Measurements from ENCODE around the gene PLCH2. TPM values are rescaled to one million over a fixed set of nuclear protein-coding genes. Genes with fewer than 3 reads are reported as not detected.

Gene PLCH2
- total and polyA plus RNA-seq, 8 donors = 0.67 to 6.5 (median 3.7) TPM

DNA sequence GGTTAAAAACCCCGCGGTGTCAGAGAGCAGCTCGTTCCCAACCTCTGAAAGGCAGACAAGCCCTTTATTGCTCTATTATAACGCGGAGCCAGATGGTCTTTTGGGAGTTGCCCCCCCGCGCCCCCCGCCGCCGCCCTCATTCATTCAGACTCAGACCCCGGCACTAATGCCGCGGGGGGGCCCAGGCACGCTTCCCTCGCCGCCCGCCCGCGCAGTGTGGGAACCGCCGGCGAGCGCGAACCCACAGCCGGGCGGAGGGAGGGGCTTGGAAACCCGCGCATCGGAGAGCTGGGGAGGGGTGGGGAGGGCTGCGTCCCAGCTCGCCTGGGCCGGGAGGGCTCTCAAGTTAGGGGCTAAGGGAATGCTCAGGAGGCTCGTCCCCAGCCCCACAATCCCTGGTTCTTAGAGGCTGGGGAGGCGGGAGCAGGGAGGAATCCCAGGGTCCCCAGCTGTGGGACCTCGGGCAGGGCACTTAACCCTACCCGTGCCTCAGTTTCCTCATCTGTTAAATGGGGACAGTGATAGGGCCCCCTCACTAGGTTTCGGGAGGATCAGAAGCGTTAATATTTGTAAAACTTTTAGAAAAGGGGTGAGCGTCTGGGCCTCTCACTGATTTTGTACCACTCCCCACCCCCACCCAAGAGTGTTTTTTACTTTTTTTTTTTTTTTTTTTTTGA lies 64.9 kb downstream of the PLCH2 start:
- Histone ChIP-seq H3K27me3 (peaks cover 3 to 43% of the 10 kb centered on the region in 2 donors), H3K36me3 (no peaks in the 10 kb centered on the region), H3K4me3 (no peak overlapping the region), H3K4me1 (peaks cover 9 to 38% of the 10 kb centered on the region in 2 donors), H3K27ac (no peak overlapping the region), H3K9me3 (no peaks in the 10 kb centered on the region)
- TF ChIP-seq, protein P1, sequence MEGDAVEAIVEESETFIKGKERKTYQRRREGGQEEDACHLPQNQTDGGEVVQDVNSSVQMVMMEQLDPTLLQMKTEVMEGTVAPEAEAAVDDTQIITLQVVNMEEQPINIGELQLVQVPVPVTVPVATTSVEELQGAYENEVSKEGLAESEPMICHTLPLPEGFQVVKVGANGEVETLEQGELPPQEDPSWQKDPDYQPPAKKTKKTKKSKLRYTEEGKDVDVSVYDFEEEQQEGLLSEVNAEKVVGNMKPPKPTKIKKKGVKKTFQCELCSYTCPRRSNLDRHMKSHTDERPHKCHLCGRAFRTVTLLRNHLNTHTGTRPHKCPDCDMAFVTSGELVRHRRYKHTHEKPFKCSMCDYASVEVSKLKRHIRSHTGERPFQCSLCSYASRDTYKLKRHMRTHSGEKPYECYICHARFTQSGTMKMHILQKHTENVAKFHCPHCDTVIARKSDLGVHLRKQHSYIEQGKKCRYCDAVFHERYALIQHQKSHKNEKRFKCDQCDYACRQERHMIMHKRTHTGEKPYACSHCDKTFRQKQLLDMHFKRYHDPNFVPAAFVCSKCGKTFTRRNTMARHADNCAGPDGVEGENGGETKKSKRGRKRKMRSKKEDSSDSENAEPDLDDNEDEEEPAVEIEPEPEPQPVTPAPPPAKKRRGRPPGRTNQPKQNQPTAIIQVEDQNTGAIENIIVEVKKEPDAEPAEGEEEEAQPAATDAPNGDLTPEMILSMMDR (IDR thresholded peaks at IDR 0.05) = no peak
- no peak for ATAC-seq
- DNase-seq = no peak
- intact Hi-C loops (cut with DNase I) = loop anchor here in 1 of 2 donors (10.0 kb wide), 1 partner anchor 126 kb away; the partner anchor contains the start of gene PEX10

DNA sequence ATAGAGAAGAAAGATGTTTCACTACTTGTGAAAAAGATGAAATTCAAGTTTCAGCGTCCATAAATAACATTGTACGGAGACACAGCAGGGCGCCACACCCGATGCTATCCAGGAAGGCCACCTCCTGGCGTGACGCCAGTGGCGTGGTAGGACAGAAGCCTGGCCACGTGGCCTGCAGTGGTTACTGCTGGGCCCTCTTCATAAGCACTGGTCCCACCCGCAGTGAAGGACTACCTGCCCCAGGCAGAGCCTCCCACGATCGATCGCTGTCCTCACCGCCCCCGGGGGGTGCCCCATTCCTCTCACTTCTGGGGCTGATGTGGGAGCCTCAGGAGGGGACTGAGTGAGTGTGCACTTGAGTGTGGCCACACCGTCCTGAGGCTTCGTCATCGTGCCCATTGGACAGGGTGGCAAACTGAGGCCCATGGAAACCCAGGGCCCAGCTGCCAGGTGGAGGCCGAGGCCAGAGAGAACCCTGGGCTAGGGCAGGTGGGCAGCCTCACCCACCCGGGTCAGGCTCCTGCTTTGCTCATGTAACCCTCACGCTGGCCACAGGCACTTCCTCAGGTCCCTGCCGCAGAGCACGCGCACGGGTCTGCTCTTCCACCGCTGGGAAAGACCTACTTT lies 65.6 kb downstream of the PLCH2 start:
- no peaks in the 10 kb centered on the region for H3K36me3 ChIP-seq
- TF ChIP-seq, protein P1 (IDR thresholded peaks at IDR 0.05) = no peak
- H3K27me3 ChIP-seq = peaks cover 3 to 42% of the 10 kb centered on the region in 2 donors
- DNase-seq (no peak), ATAC-seq (no peak)
- intact Hi-C loops (cut with DNase I) = loop anchor here in 1 of 2 donors (10.0 kb wide), 1 partner anchor 127 kb away; the partner anchor contains the start of gene PEX10
- H3K4me3 ChIP-seq = no peak overlapping the region
- no peak overlapping the region for H3K27ac ChIP-seq
- H3K4me1 ChIP-seq = peaks cover 9 to 44% of the 10 kb centered on the region in 2 donors
- H3K9me3 ChIP-seq = no peaks in the 10 kb centered on the region

DNA sequence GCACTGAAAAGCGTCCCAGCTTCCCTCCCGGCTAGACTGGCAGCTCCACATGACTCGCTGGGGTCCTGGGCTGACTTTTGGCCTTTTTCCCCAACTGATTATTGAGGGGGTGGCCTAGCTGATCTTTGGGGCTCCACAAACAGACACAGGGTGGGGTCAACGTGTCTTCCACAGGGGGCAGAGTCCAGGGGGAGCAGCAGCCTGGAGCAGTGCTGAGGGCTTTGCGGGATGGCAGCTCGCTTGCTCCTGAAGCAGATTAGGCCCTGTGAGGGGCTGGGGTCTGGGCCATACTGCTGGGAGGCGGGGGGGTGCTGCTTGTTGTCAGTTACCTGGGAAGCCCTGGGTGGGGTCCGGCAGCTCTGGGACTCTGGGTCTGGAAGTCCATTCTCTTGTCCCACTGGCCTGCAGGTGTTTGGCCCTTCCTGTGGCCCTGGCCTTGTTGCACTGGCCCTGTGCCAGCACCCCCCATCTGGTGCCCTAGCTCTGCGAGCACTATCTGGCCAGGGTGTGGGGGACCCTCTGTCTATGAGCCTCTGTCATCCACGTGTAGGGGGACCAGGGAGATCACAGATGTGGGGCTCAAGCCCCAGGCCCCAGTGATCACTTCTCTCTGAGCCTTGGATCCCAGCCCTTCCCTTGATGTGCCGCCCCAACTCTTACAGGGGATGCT lies 66.3 kb downstream of the PLCH2 start:
- intact Hi-C loops (cut with DNase I) = loop anchor here in 1 of 2 donors (10.0 kb wide), 1 partner anchor 128 kb away; the partner anchor contains the start of gene PEX10
- TF ChIP-seq, protein P1 (IDR thresholded peaks at IDR 0.05) = no peak
- H3K4me3 ChIP-seq = no peak overlapping the region
- ATAC-seq (no peak), DNase-seq (no peak)
- H3K27ac ChIP-seq = no peak overlapping the region
- H3K9me3 ChIP-seq = no peaks in the 10 kb centered on the region
- H3K27me3 ChIP-seq = peaks cover 3 to 39% of the 10 kb centered on the region in 2 donors
- H3K4me1 ChIP-seq = peaks cover 14 to 49% of the 10 kb centered on the region in 2 donors
- H3K36me3 ChIP-seq = no peaks in the 10 kb centered on the region

DNA sequence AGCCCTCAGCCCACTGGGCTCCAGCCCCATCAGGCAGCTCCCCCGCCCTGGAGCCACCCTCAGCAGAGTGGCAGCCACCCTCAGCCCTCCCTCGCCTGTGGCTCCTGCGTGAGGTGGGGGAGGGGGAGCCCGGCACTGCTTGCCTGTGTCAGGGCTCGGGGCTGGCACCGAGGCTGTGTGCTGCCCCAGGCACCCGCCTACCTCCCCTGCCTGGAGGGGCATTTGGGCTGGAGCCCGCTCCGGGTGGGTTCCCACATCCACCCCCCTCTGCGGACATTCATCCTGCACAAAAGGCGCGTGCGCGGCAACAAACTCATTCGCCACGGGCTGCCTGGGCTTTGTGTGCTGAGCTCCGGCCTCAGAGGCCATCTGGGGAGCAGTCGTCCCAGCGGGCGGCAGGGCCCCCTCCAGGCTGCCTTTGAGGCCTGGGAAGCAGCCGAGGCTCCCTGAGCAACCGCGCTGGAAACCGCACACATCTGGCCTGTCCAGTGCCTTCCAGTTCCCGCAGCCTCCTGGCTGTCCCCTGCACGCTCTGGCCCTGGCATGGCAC lies 67.5 kb downstream of the PLCH2 start:
- Histone ChIP-seq H3K36me3 (no peaks in the 10 kb centered on the region), H3K4me1 (peaks cover 25 to 61% of the 10 kb centered on the region in 2 donors), H3K9me3 (no peaks in the 10 kb centered on the region), H3K27ac (no peak overlapping the region), H3K4me3 (no peak overlapping the region), H3K27me3 (peaks cover 3 to 35% of the 10 kb centered on the region in 2 donors)
- TF ChIP-seq, protein P1 (IDR thresholded peaks at IDR 0.05) = no peak
- ATAC-seq (no peak), DNase-seq (no peak)
- intact Hi-C loops (cut with DNase I) = loop anchor here in 1 of 2 donors (10.0 kb wide), 1 partner anchor 129 kb away; the partner anchor contains the start of gene PEX10

All from left lung (tissue), 10 donors.